Adipose tissue (tissue), 3 donors: ENCODE data around the gene VPS13D. TPM values are rescaled to one million over a fixed set of nuclear protein-coding genes. Genes with fewer than 3 reads are reported as not detected.

Experiments
- H3K27ac ChIP-seq: one replicate; pipeline ENCODE4 v1.5.1; 2013; ENCODE audit warnings: low read depth, low read length
- WGBS, 3 donors: extraction: QIAGEN DNeasy Blood & Tissue Kit; methylation state at CpG; one replicate each; pipeline ENCODE4 v1.1.7; 2013; 5-methylcytosine and 5-hydroxymethylcytosine counted together
- polyA plus RNA-seq, 3 donors: library from polyadenylated mRNA; stranded (reverse); fragments of 200-250 nt; gene quantifications; one replicate each; pipeline ENCODE4 v1.2.3, GENCODE V29; 2013
- donor health status: healthy with polysubstance abuse.
- donor health status: Bipolar disorder and iron deficiency.
- donor health status: healthy.

VPS13D gene
- polyA plus RNA-seq, 3 donors: 10.6 to 40.7 (median 23.4) TPM

DNA sequence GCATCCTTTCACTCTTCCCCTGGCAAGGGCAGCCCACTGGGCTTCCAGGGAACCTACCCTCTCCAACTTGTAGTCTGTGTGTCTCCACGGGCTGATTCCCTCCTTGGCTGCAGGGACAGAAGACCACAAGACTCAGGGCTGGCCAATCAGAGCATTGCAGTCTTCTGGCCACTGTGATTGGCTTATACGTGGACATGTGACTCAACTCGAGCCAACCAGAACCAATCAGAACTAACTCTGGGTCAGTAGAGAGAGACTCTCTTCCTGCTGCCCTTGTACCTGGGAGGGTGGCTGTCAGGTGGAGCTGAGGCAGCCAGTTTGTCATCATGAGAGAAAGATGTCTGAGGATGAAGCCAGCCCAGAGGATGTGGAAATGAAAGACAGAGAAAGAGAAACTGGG lies 324.1 kb downstream of the VPS13D start:
- WGBS, 3 donors: 77 to 91% (median 88%) methylated on average over 3 of the region's 3 CpGs
- no peak overlapping the region for H3K27ac ChIP-seq

DNA sequence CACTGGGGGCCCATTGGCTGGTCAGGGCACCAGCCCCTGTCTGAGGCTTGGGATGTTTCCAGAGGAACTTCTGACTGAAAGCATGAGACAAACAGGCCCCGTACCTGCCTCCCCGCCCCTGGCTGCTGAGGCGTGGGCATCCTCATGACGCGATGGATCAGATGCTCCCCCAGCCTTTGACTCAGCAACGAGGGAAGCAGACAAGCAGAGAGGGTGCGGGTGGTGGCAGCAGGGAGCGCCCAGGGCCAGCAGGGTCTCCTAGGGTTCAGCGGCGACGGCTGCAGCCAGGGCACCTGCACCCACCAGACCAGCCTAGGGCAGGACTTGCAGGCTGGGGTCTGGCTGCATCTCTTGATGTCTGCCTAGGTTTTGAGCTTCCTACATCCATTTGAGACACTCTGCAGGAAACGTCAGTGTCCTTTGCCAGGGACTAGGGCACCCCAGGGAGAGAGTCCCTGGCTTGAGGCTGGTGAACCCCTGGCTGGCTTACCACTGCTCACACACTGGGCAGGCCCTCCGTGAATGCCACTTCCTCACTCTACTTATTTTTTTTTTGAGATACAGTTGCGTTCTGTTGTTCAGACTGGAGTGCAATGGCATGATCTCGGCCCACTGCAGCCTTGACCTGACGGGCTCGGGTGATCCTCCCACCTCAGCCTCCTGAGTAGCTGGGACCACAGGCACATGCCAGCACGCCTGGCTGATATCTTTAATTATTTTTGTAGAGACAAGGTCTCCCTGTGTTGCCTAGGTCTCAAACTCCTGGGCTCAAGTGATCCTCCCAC lies 324.9 kb downstream of the VPS13D start:
- H3K27ac ChIP-seq: no peak overlapping the region
- 90 to 94% (median 93%) methylated on average over 18 of the region's 18 CpGs for WGBS, 3 donors

DNA sequence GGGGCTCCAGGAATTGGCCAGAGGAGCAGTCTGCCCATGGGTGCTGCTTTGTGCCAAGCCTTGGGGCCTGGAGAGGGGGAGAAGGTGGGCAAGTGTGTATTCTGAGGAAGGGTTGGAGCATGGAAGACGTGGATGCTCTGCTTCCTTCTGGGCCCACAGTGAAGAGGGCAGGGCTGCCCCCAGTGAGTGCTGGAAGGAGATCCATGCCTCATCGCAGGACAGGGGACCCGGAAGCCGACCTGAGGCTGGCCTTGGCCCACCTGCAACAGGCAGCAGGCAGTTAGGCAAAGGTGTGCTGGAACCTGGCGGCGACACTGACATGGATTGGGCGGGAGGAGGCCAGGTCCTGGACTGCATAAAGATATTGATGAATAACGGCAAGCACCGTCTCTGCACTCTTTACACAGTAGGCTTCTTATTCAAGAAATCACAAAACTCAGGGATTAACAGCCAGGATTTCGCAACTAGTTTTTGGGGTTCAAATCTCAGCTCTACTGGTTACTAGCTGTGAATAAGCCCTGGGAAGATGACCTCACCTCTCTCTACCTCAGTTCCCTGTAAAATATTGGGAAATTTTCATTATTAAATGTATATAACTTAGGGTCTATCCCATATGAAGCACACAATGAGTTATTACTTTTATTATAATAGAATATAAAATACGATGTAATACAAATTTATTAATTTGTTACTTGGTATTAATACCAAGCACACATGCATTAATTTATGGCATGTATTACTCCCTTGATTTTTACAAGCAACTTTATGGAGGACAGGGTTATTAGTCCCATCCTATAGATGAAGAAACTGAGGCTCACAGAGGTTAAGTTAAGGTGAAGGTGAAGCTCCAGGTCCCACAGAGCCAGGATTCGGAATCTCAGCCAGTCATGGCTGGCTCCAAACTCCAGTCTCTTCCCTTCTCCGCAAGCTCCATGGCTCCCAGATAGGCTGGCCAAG lies 325.9 kb downstream of the VPS13D start:
- H3K27ac ChIP-seq: peak overlapping the region; percentile 45
- WGBS, 3 donors: 87 to 92% (median 90%) methylated on average over 13 of the region's 13 CpGs

DNA sequence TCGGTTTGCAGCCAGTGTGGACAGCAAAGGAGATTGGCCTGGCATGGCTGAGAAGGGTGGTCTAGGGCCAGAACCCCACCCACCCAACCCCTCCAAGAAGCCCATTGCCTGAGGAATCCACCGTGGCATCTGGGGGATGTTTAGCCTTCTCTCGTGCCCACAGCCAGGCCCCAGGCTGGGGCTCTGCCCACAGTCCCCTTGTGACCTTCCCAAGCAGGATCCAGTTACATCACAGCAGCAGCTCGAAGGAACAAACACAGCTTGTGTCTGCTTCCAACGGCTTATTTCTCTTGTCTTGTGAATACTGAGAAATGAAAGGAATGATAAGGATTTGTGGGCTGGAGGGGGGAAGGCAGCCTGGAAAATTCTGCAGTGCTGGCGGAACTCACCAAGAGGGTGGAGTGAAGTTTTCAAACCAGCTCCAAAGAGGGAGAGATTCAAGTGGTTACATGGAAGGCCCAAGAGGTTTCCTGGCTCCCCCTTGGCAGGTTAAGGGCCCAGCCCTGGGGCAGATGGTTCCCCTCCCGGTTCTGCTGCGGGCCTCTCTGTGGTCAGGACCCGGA lies 326.6 kb downstream of the VPS13D start:
- WGBS, 3 donors: 27 to 57% (median 30%) methylated on average over 9 of the region's 9 CpGs

DNA sequence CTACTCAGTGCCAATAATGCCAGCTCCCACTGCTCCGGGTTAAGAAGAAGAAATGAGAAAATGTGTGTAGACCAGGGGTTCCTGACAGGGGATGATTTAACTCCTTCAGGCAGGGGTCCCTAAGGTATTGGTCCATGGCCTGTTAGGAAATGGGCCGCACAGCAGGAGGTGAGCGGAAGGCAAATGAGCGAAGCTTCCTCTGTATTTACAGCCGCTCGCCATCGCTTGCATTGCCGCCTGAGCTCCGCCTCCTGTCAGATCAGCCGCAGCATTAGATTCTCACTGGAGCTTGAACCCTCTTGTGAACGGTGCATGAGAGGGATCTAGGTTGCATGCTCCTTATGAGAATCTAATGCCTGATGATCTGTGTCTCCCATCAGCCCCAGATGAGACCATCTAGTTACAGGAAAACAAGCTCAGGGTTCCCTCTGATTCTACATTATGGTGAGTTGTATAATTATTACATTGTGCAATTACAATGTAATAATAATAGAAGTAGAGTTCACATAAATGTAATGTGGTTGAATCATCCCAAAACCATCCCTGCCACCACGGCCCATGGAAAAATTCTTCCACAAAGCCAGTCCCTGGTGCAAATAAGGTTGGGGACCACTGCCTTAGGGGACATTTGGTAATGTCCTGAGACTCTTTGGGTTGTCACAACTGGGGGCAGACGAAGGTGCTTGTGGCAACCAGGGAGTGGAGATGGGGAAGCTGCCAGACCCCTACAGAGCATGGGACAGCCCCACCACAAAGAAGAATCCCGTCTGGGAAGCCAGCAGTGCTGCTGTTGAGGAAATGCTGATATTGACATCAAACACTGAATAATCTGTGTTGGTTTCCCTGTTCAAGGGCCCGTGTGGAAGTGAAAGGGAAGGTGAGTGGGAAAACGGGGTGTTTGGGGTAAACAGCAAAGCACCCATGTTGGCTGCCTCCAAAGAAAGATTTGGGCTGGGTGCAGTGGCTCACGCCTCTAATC lies 327.4 kb downstream of the VPS13D start:
- H3K27ac ChIP-seq: no peak overlapping the region
- WGBS, 3 donors: 83 to 87% (median 85%) methylated on average over 17 of the region's 17 CpGs

More for the DNA sequence above, 326.6 kb downstream of the VPS13D start:
- peak overlapping the region; percentile 45 for H3K27ac ChIP-seq

DNA sequence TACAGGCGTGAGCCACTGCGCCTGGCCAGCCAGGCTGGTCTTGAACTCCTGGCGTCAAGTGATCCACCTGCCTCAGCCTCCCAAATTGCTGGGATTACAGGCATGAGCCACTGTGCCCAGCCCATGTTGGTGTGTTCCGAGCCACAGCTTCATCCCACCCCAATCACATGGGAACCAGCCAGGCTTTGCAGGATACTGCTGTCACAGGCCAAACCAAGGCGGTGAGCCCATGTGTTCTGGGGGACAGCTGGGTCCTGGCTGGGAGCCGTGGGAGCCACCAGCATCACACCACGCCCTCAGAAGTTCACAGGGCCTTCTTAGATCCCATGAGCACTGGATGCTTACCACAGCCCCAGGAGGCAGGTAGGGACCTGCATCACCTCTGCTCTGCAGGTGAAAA lies 331.3 kb downstream of the VPS13D start:
- no peak overlapping the region for H3K27ac ChIP-seq
- 94 to 96% (median 96%) methylated on average over 7 of the region's 7 CpGs for WGBS, 3 donors

Other genes with a start within 250 kb of the VPS13D start
- 10 to 100 TPM; 19.0 to 53.3 (median 50.5) TPM for gene MFN2, start 249.6 kb upstream of the VPS13D start, polyA plus RNA-seq
- gene MIIP, start 210.5 kb upstream of the VPS13D start, polyA plus RNA-seq: 10 to 100 TPM; 19.0 to 34.0 (median 29.4) TPM
- 1 to 10 TPM in 2 of 3 donors, under 1 TPM in 1; 0.40 to 3.8 (median 2.8) TPM for gene TNFRSF8, start 166.7 kb upstream of the VPS13D start, polyA plus RNA-seq
- gene TNFRSF1B, start 63.0 kb upstream of the VPS13D start, polyA plus RNA-seq: 10 to 100 TPM in 2 of 3 donors, 1 to 10 TPM in 1; 5.8 to 44.3 (median 21.4) TPM